AG04450 (cell line): ENCODE measurements around the gene HOXA7. TPM values are rescaled to one million over a fixed set of nuclear protein-coding genes. Genes with fewer than 3 reads are reported as not detected.

Experiments
- CTCF ChIA-PET: fragments of 300-600, 350-600 bp; formaldehyde crosslinking; extraction: SDS; loops from one replicate; lab custom pipeline; 2022; ENCODE audit warnings: antibody characterized with exemption, inconsistent platforms; lab: Charles Lee
- POLR2A ChIA-PET: fragments of 350-600 bp; formaldehyde crosslinking; extraction: SDS; loops from one replicate; lab custom pipeline; 2021; ENCODE audit warnings: antibody characterized with exemption, inconsistent platforms; lab: Yijun Ruan, JAX
- DNase-seq: peaks from one replicate; pipeline ENCODE4 v3.0.0-alpha.2; 2011; ENCODE audit warnings: low read depth, low spot score
- H3K27ac ChIP-seq: one replicate; pipeline ENCODE4 v1.5.1; 2012; ENCODE audit warnings: low read depth, low read length, control low read depth
- H3K27me3 ChIP-seq: one replicate; pipeline ENCODE4 v1.6.0; 2012; ENCODE audit warnings: low read length; ENCODE audit not compliant: control insufficient read depth, insufficient read depth
- H3K4me3 ChIP-seq: 2 replicates; pipeline ENCODE4 v1.5.1; 2011; ENCODE audit warnings: mild to moderate bottlenecking, low read depth, low read length, control low read depth
- H3K9me3 ChIP-seq: 2 replicates; pipeline ENCODE4 v1.5.1; 2012; ENCODE audit warnings: low read length; ENCODE audit not compliant: control insufficient read depth, insufficient read depth
- CTCF ChIP-seq: IDR thresholded peaks from 2 replicates; pipeline ENCODE4 v1.5.1; 2011; ENCODE audit warnings: low read depth, low read length, control low read depth, inconsistent platforms
- polyA minus RNA-seq: library from RNA; depleted of rRNA, polyadenylated mRNA; stranded (reverse); fragments of >200 nt; gene quantifications from 2 replicates; pipeline ENCODE4 v1.2.3, GENCODE V29; 2011; rRNA and poly(A)+ RNA removed
- polyA plus RNA-seq: library from polyadenylated mRNA; depleted of rRNA; stranded (reverse); fragments of >200 nt; gene quantifications from 2 replicates; pipeline ENCODE4 v1.2.3, GENCODE V29; 2011; rRNA removed

The HOXA7 gene
- polyA plus RNA-seq, result 5.1 and 5.3 TPM in 2 replicates
- polyA minus RNA-seq, result 1.7 and 2.6 TPM in 2 replicates

DNA sequence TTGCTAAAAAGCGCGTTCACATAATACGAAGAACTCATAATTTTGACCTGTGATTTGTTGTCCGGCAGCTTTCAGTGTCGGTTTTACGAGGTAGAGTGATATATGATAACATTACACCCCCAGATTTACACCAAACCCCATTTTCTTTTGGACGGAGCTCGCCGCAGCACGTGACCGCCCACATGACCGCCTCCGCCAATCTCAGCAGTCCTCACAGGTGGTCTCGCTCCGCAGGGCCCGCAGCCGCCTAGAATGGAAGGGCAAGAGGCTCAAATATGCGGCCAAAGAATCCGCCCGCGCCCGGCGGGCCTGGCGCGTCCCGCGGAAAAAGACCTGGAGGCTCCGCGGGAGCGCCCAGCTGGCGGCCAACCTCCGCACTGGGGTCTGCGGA, at the start of gene HOXA7:
Gene HOXA7, minus strand, starts transcription at position 168 of the 391 bp plus-strand sequence. Its CDS starts 130 bp downstream, at position 38.
- Histone ChIP-seq H3K4me3 (peak within 1 kb of the TSS; percentile 68), H3K9me3 (peaks cover 16% of the 10 kb centered on the region; the same call in 1 of the 2 replicates), H3K27me3 (peaks cover 10% of the 10 kb centered on the region), H3K27ac (peak within 1 kb of the TSS; percentile 21)
- no peak for TF ChIP-seq CTCF
- CTCF ChIA-PET, result interaction anchor here (0.7 to 1.9 kb wide), 9 partner anchors 8 to 1302 kb away, joined by 3 to 13 read pairs (median 5); partner anchors contain the start of gene HOXA5
- no peak for DNase-seq
- POLR2A ChIA-PET, result interaction anchor here (0.6 to 1.0 kb wide), 2 partner anchors 11 to 956 kb away, joined by 3 read pairs; no protein-coding TSS in a partner anchor

DNA sequence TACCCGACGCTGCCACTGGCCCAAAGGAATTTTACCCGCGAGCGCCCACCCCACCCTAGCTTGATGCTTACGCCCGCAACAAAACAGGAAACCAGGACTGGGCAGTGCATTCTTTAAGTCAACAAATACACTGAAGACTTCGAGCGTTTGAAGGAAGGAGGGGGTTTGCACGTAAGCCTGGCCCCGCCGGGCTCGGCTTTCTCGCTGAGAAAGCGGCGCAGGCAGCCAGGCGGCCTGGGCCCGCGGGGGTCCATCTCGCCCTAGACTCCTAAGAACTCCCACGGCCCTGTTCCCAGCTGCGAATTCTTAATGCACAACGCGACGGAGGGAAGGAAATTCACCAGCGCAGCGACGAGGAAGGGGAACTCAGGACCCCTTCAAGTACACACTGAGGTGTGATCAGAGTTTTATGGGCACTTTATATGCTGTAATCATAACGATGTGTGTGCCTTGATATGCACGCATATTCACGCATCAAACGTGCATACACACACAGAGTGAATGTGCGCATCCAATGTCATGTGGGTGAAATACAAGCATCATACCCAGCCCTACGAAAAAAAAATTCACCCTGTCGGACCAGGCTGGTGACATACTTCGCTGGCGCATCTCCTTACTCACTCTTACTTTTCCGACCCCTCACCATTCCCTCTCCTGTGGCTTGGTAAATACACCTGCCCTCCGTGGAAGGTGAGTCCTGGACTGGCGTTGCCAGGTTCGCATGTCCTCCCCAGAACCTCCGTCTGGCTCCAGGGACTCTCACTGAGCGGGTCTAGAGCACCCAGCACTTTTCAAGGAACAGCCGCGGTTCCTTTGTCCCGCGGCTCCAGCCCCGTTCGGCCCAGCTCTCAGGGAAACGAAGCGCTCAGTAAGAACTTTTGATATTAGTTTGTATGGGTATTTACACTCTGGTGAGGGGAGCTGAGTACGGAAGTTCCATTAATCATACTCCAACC, 49.1 kb upstream of the HOXA7 start:
- H3K27ac ChIP-seq, result no peak overlapping the region
- H3K4me3 ChIP-seq, result no peak overlapping the region
- POLR2A ChIA-PET, result no interaction called here
- peaks cover 9% of the 10 kb centered on the region; the same call in 1 of the 2 replicates for H3K9me3 ChIP-seq
- peaks cover 99% of the 10 kb centered on the region for H3K27me3 ChIP-seq
- no peak for DNase-seq
- TF ChIP-seq CTCF, result no peak
- CTCF ChIA-PET, result interaction anchor here (2.1 kb wide), 1 partner anchor 9 kb away, joined by 11 read pairs; no protein-coding TSS in a partner anchor

GRCh38 chr7:27204851-27205322, 48.4 kb upstream of the HOXA7 start:
- no peak overlapping the region for H3K4me3 ChIP-seq
- DNase-seq, result no peak
- H3K9me3 ChIP-seq, result peaks cover 9% of the 10 kb centered on the region; the same call in 1 of the 2 replicates
- CTCF ChIA-PET, result interaction anchor here (0.6 to 2.1 kb wide), 2 partner anchors 9 to 24 kb away, joined by 3 to 11 read pairs; no protein-coding TSS in a partner anchor
- no peak for TF ChIP-seq CTCF
- POLR2A ChIA-PET, result no interaction called here
- H3K27ac ChIP-seq, result no peak overlapping the region
- peaks cover 97% of the 10 kb centered on the region for H3K27me3 ChIP-seq

DNA sequence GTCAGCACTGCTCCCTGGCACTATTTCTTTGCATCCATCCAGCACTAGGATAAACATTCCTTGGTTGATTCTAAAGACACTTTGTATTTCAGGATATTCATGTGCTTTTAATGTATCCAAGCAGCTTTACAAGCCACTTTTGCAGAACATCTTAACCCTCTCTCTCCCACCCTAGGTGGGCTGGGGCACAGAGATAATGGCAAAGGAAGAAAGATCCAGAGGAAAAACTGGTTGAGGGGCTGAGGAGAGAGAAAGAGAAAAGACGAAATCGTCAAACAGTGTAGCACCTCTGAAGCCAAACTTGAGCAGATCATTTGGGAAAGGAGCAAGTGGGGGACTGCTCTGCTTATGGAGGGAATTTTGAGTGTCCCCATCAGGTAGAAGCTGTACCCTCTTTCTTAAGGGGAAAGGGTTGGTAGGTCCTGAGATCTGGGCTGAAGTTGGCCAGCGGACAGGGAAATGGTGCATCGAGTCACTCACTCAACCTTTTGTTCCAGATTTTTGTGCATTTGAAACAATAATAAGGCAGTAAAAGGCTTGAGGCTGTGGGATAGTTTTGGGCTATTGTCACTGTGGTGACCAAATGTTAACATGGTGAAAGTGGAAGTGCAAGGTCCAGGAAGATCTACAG, 47.6 kb upstream of the HOXA7 start:
- DNase-seq, result no peak
- no peak overlapping the region for H3K27ac ChIP-seq
- ChIA-PET POLR2A (no interaction called here), CTCF (interaction anchor here (0.6 kb wide), 1 partner anchor 25 kb away, joined by 3 read pairs; no protein-coding TSS in a partner anchor)
- peaks cover 11% of the 10 kb centered on the region; the same call in 1 of the 2 replicates for H3K9me3 ChIP-seq
- H3K4me3 ChIP-seq, result no peak overlapping the region
- peaks cover 93% of the 10 kb centered on the region for H3K27me3 ChIP-seq
- no peak for TF ChIP-seq CTCF
